GM12892 (cell line): ENCODE data around the gene RGR.

Experiments
- POLR2A ChIP-seq: IDR thresholded peaks from 2 replicates; pipeline ENCODE4 v1.6.1; 2011; ENCODE audit warnings: low read depth, low read length, control low read depth
- POLR2AphosphoS5 ChIP-seq: IDR thresholded peaks from 2 replicates; pipeline ENCODE4 v1.6.1; 2011; ENCODE audit warnings: low read depth, low read length, control low read depth
- TAF1 ChIP-seq: IDR thresholded peaks from 2 replicates; pipeline ENCODE4 v1.6.1; 2011; ENCODE audit warnings: low read depth, mild to moderate bottlenecking, control low read depth, low read length, borderline replicate concordance

GRCh38 chr10:84217746-84218145 lies 27.1 kb upstream of the RGR start:
- TF ChIP-seq POLR2AphosphoS5 (no peak), TAF1 (no peak), POLR2A (no peak)
